AG04450 (cell line): ENCODE data around the gene PIGZ. TPM values are rescaled to one million over a fixed set of nuclear protein-coding genes. Genes with fewer than 3 reads are reported as not detected.

Experiments used
- CTCF ChIA-PET: fragments of 300-600, 350-600 bp; formaldehyde crosslinking; extraction: SDS; loops from one replicate; lab custom pipeline; 2022; ENCODE audit warnings: antibody characterized with exemption, inconsistent platforms; lab: Charles Lee
- POLR2A ChIA-PET: fragments of 350-600 bp; formaldehyde crosslinking; extraction: SDS; loops from one replicate; lab custom pipeline; 2021; ENCODE audit warnings: antibody characterized with exemption, inconsistent platforms; lab: Yijun Ruan, JAX
- DNase-seq: peaks from one replicate; pipeline ENCODE4 v3.0.0-alpha.2; 2011; ENCODE audit warnings: low read depth, low spot score
- H3K27ac ChIP-seq: one replicate; pipeline ENCODE4 v1.5.1; 2012; ENCODE audit warnings: low read depth, low read length, control low read depth
- H3K27me3 ChIP-seq: one replicate; pipeline ENCODE4 v1.6.0; 2012; ENCODE audit warnings: low read length; ENCODE audit not compliant: control insufficient read depth, insufficient read depth
- H3K4me3 ChIP-seq: 2 replicates; pipeline ENCODE4 v1.5.1; 2011; ENCODE audit warnings: mild to moderate bottlenecking, low read depth, low read length, control low read depth
- H3K9me3 ChIP-seq: 2 replicates; pipeline ENCODE4 v1.5.1; 2012; ENCODE audit warnings: low read length; ENCODE audit not compliant: control insufficient read depth, insufficient read depth
- polyA plus RNA-seq: library from polyadenylated mRNA; depleted of rRNA; stranded (reverse); fragments of >200 nt; gene quantifications from 2 replicates; pipeline ENCODE4 v1.2.3, GENCODE V29; 2011
- TF ChIP-seq, protein P1 (sequence below): IDR thresholded peaks from 2 replicates; pipeline ENCODE4 v1.5.1; 2011; ENCODE audit warnings: low read depth, low read length, control low read depth, inconsistent platforms

Gene PIGZ
- polyA plus RNA-seq, 1 experiment = 0.15 TPM

DNA sequence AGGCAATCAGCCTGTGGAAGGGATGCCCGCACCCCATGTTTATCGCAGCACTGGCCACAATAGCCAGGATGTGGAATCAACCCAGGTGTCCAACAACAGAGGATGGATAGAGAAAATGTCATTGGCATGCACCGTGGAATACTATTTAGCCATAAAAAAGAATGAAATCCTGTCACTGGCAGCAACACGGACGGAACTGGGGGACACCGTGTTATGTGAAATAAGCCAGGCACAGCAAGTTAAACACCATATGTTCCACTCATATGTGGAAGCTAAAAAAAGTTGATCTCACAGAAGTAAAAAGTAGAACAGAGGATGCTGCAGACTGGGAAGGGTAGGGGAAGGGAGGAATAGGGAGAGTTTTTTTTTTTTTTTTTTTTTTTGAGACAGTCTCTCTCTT lies 45.4 kb upstream of the PIGZ start:
- ChIA-PET POLR2A (no interaction called here), CTCF (interaction anchor here (0.7 to 1.8 kb wide), 2 partner anchors 11 to 15 kb away, joined by 6 to 7 read pairs; partner anchors contain the start of gene MELTF)
- H3K27ac ChIP-seq = no peak overlapping the region
- no peaks in the 10 kb centered on the region; the same call in 1 of the 2 replicates for H3K9me3 ChIP-seq
- H3K4me3 ChIP-seq = no peak overlapping the region
- H3K27me3 ChIP-seq = peaks cover 11% of the 10 kb centered on the region
- DNase-seq = no peak
- TF ChIP-seq, protein P1, sequence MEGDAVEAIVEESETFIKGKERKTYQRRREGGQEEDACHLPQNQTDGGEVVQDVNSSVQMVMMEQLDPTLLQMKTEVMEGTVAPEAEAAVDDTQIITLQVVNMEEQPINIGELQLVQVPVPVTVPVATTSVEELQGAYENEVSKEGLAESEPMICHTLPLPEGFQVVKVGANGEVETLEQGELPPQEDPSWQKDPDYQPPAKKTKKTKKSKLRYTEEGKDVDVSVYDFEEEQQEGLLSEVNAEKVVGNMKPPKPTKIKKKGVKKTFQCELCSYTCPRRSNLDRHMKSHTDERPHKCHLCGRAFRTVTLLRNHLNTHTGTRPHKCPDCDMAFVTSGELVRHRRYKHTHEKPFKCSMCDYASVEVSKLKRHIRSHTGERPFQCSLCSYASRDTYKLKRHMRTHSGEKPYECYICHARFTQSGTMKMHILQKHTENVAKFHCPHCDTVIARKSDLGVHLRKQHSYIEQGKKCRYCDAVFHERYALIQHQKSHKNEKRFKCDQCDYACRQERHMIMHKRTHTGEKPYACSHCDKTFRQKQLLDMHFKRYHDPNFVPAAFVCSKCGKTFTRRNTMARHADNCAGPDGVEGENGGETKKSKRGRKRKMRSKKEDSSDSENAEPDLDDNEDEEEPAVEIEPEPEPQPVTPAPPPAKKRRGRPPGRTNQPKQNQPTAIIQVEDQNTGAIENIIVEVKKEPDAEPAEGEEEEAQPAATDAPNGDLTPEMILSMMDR = no peak

DNA sequence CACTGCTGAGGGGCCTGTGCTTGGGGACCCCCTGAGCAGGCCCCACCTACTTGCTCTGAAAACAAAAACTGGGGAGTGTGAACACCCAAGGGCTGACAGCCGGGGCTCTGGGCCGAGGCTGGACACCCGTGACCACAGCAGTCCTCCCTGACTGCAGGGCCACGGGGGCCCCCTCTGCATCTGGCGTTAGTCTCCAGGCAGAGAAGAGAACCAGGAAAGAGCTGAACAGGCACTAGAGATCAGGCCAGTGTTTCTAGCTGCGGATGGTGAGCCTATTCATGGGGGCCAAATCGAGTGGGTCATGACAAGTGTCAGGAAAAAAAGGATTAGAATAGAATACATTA lies 43.9 kb upstream of the PIGZ start:
- Histone ChIP-seq H3K27ac (no peak overlapping the region), H3K27me3 (peaks cover 9% of the 10 kb centered on the region), H3K9me3 (no peaks in the 10 kb centered on the region; the same call in 1 of the 2 replicates), H3K4me3 (no peak overlapping the region)
- POLR2A ChIA-PET = interaction anchor here (0.5 kb wide), 1 partner anchor 167 kb away, joined by 7 read pairs; no protein-coding TSS in a partner anchor
- CTCF ChIA-PET = no interaction called here
- DNase-seq = no peak
- TF ChIP-seq, protein P1 = no peak

DNA sequence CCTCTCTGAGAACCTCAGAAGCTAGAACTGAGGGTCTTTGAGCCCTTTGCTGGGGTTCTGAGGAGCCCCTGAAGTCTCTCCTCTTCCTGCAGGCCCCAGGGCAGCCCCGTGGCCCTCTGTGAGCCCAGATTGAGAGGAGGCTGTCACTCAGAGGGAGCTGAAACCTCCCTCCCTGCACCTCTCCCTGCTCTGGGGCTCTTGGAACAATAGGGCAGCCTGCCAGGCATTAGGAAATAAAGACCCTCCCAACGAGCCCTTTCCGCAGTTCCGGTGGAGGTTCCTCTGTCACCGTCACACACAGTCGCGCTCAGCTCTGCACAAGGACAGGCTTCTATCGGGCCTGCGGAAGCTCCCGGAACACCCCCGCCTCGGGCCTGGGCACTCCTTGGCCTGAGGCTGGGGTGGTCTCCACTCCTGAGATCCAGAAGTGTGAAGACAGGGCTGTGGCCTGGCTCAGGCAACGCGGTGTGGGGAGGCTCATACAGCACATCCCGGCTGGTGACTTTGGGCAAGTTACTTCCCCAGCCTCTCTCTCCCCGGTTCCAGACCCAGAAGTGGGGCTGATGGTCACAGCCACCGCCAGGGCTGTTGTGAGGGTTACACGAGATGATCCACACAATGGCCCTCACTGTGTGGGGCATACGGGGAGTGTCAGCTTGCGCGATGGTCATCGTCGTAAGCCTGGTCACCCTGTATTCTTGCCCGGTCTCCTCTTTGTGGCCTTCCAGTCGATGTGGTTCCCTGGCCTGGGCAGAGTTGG lies 43.3 kb upstream of the PIGZ start:
- no peak for DNase-seq
- TF ChIP-seq, protein P1 = no peak
- no peaks in the 10 kb centered on the region; the same call in 1 of the 2 replicates for H3K9me3 ChIP-seq
- H3K27ac ChIP-seq = no peak overlapping the region
- H3K27me3 ChIP-seq = peaks cover 9% of the 10 kb centered on the region
- no peak overlapping the region for H3K4me3 ChIP-seq
- ChIA-PET POLR2A (no interaction called here), CTCF (interaction anchor here (1.0 kb wide), 1 partner anchor 18 kb away, joined by 4 read pairs; the partner anchor contains the start of gene MELTF)

DNA sequence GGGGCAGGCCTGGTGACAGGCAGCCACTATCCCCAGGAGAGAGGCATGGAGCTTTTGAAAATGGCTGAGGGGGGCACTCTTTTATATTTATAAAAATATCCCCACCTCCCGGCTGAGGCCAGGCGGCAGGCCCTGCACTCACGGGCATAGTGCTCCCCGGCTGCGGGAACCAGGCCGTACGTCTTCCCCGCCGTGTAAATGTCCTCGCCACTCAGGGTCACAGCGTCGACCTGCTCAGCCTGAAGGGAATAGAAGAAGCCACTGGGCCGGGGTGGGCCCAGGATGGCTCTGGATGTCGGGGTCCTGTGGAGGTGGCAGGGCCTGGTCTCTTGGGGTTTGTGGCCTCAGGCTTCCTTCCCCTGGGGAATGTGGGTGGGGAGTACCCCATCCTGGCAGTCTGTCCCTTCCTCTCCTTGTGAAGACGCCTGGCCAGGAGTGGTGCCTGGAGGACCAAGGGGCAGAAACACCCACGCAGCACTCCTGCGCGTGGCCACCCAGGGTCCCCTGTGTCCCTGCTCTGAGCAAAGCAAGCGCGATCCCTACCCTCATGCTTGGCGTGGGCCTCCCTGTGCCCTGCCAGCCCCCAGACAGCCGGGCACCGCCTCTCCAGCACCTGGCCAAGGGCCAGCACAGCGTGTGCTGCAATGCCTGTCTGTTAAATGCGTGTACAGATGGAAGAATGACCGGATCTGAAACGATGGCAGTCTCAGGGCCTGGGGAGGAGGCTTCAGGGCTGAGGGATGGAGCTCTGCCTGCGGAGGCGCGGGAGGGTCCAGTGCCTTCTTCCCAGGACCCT lies 42.1 kb upstream of the PIGZ start:
- no peak for DNase-seq
- no peak overlapping the region for H3K4me3 ChIP-seq
- TF ChIP-seq, protein P1 = no peak
- no peak overlapping the region for H3K27ac ChIP-seq
- ChIA-PET CTCF (interaction anchor here (0.9 to 1.0 kb wide), 2 partner anchors 19 kb away, joined by 4 read pairs; partner anchors contain the start of gene MELTF), POLR2A (no interaction called here)
- no peaks in the 10 kb centered on the region; the same call in 1 of the 2 replicates for H3K9me3 ChIP-seq
- peaks cover 7% of the 10 kb centered on the region for H3K27me3 ChIP-seq
